CD4-positive, alpha-beta memory T cell (primary cell): ENCODE data around the gene NUP155. TPM values are rescaled to one million over a fixed set of nuclear protein-coding genes. Genes with fewer than 3 reads are reported as not detected.
A peak's percentile ranks its signal among the peaks of the same experiment; 100 is the strongest.
"Not testable (repeated sequence)": the region's sequence is repeated elsewhere in the genome, so short reads cannot be mapped to it uniquely, and the experiment has no call there.

ENCODE experiments used
- CTCF ChIA-PET: fragments of 350-600 bp; sonication (Branson Sonifier 250); formaldehyde crosslinking; loops from one replicate; lab custom pipeline; 2021; ENCODE audit warnings: inconsistent platforms; ENCODE audit not compliant: partially characterized antibody; lab: Charles Lee
- POLR2A ChIA-PET: fragments of 350-600 bp; sonication (Branson Sonifier 250); formaldehyde crosslinking; loops from one replicate; lab custom pipeline; 2021; ENCODE audit not compliant: partially characterized antibody; lab: Charles Lee
- DNase-seq, 5 donors: peaks; one replicate each; pipeline versions ENCODE4 v3.0.0 to v3.0.0-alpha.2; 2020 to 2022; ENCODE audit warnings: mixed read lengths in 1 of 5
- H3K27ac ChIP-seq: one replicate; pipeline ENCODE4 v1.7.0; 2013; ENCODE audit warnings: low read depth, low read length
- H3K27me3 ChIP-seq: 2 replicates; pipeline ENCODE4 v1.7.0; 2013; ENCODE audit warnings: mild to moderate bottlenecking, low read length, moderate library complexity; ENCODE audit not compliant: insufficient read depth
- H3K36me3 ChIP-seq: 2 replicates; pipeline ENCODE4 v1.7.0; 2013; ENCODE audit warnings: mild to moderate bottlenecking, low read length, moderate library complexity; ENCODE audit not compliant: insufficient read depth
- H3K4me1 ChIP-seq: 2 replicates; pipeline ENCODE4 v1.7.0; 2013; ENCODE audit warnings: mild to moderate bottlenecking, low read length, moderate library complexity; ENCODE audit not compliant: insufficient read depth
- H3K4me3 ChIP-seq, 2 donors: one replicate each; pipeline ENCODE4 v1.7.0; 2013; ENCODE audit warnings: low read length in 2 of 2, mild to moderate bottlenecking in 1 of 2
- H3K9me3 ChIP-seq, 2 donors: one replicate each; pipeline ENCODE4 v1.7.0; 2013; ENCODE audit warnings: low read length in 2 of 2, control low read depth in 1 of 2; ENCODE audit not compliant: control insufficient read depth in 1 of 2
- H3K27ac Mint-ChIP-seq, 7 donors: one replicate each; pipeline ENCODE4 v1.8.0; 2020 to 2021; ENCODE audit warnings: mixed read lengths in 7 of 7, mild to moderate bottlenecking in 6 of 7, inconsistent platforms in 3 of 7, moderate library complexity in 3 of 7
- H3K27me3 Mint-ChIP-seq, 2 donors: one replicate each; pipeline ENCODE4 v1.8.0; 2020 to 2021; ENCODE audit warnings: mixed read lengths in 2 of 2
- H3K36me3 Mint-ChIP-seq, 2 donors: one replicate each; pipeline ENCODE4 v1.8.0; 2020 to 2021; ENCODE audit warnings: mixed read lengths in 2 of 2, inconsistent platforms in 1 of 2, mild to moderate bottlenecking in 1 of 2
- H3K4me1 Mint-ChIP-seq, 4 donors: one replicate each; pipeline ENCODE4 v1.8.0; 2020 to 2021; ENCODE audit warnings: mixed read lengths in 4 of 4, mild to moderate bottlenecking in 1 of 4
- H3K4me3 Mint-ChIP-seq, 8 donors: one replicate each; pipeline ENCODE4 v1.8.0; 2020 to 2021; ENCODE audit warnings: mixed read lengths in 8 of 8, mild to moderate bottlenecking in 7 of 8, moderate library complexity in 6 of 8, inconsistent platforms in 3 of 8
- H3K9me3 Mint-ChIP-seq, 8 donors: one replicate each; pipeline ENCODE4 v1.8.0; 2020 to 2021; ENCODE audit warnings: mixed read lengths in 8 of 8, mild to moderate bottlenecking in 5 of 8, inconsistent platforms in 3 of 8, moderate library complexity in 1 of 8
- intact Hi-C: fragments of 100-400 bp; cut with micrococcal nuclease; formaldehyde crosslinking; loops from one replicate; pipeline ENCODE4 v1.15.1; 2023
- polyA plus RNA-seq, 2 donors: library from polyadenylated mRNA; unstranded; fragments of 300-500 nt; fragmentation: Illumina TruSeq; gene quantifications; one replicate each; pipeline ENCODE4 v1.2.3, GENCODE V29; 2021
- total RNA-seq, 2 experiments: library from RNA; stranded (reverse); gene quantifications; one replicate each; pipeline ENCODE4 v1.2.3, GENCODE V29; 2021

Gene NUP155
- total and polyA plus RNA-seq, 4 experiments from 2014 or later: 10.7 to 30.8 (median 28.7) TPM

DNA sequence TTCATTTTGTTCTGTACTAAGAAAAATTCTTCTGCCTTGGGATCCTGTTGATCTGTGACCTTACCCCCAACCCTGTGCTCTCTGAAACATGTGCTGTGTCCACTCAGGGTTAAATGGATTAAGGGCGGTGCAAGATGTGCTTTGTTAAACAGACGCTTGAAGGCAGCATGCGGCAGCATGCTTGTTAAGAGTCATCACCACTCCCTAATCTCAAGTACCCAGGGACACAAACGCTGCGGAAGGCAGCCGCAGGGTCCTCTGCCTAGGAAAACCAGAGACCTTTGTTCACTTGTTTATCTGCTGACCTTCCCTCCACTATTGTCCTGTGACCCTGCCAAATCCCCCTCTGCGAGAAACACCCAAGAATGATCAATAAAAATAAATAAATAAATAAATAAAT, 74.6 kb downstream of the NUP155 start:
- H3K27me3 ChIP-seq, H3K4me3 ChIP-seq, intact Hi-C loops, H3K27ac Mint-ChIP-seq, H3K4me3 Mint-ChIP-seq, H3K9me3 Mint-ChIP-seq, POLR2A ChIA-PET, H3K4me1 ChIP-seq, H3K9me3 ChIP-seq, DNase-seq, CTCF ChIA-PET, H3K4me1 Mint-ChIP-seq, H3K27me3 Mint-ChIP-seq, H3K27ac ChIP-seq: not testable (repeated sequence)
- peaks cover 47% of the 10 kb centered on the region in 2 donors for H3K36me3 Mint-ChIP-seq
- peaks cover 42% of the 10 kb centered on the region for H3K36me3 ChIP-seq

DNA sequence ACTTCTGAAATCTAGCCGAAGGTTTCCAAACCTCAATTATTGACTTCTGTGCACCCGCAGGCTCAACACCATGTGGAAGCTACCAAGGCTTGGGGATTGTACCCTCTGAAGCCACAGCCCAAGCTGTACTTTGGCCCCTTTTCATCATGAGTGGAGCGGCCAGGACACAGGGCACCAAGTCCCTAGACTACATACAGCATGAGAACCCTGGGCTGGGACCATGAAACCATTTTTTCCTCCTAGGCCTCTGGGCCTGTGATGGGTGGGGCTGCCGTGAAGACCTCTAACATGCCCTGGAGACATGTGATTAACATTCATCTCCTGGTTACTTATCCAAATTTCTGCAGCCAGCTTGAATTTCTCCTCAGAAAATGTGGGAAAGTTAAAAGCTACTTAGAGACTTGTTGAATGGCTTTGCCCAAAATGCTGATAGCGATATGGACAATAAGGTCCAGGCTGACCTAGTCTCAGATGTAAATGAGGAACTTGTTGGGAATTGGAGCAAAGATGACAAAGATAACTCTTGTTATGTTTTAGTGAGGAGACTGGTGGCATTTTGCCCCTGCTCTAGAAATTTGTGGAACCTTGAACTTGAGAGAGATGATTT, 87.6 kb downstream of the NUP155 start:
- Histone ChIP-seq H3K36me3 (no peaks in the 10 kb centered on the region), H3K4me1 (no peaks in the 10 kb centered on the region), H3K27me3 (no peaks in the 10 kb centered on the region), H3K27ac (no peak overlapping the region), H3K9me3 (no peaks in the 10 kb centered on the region), H3K4me3 (no peak overlapping the region)
- intact Hi-C loops: no loop called here
- ChIA-PET POLR2A (no interaction called here), CTCF (no interaction called here)
- H3K4me3 Mint-ChIP-seq: no peak overlapping the region
- H3K27ac Mint-ChIP-seq: peak overlapping the region in 1 of 7 donors; percentile 35
- peaks cover 4 to 13% of the 10 kb centered on the region in 2 donors for H3K36me3 Mint-ChIP-seq
- H3K9me3 Mint-ChIP-seq: peaks cover 12 to 48% (median 34%) of the 10 kb centered on the region in 8 donors
- DNase-seq: no peak
- peaks cover 0 to 2% (median 0%) of the 10 kb centered on the region in 4 donors for H3K4me1 Mint-ChIP-seq
- no peaks in the 10 kb centered on the region for H3K27me3 Mint-ChIP-seq

GRCh38 chr5:37275511-37275910, 95.4 kb downstream of the NUP155 start:
- peaks cover under 1 to 3% of the 10 kb centered on the region in 2 donors for H3K36me3 Mint-ChIP-seq
- POLR2A ChIA-PET: no interaction called here

GRCh38 chr5:37272511-37272910, 98.4 kb downstream of the NUP155 start:
- CTCF ChIA-PET: no interaction called here

More at GRCh38 chr5:37275511-37275910, 95.4 kb downstream of the NUP155 start:
- Mint-ChIP-seq H3K9me3 (peaks cover 1 to 23% (median 12%) of the 10 kb centered on the region in 8 donors), H3K4me3 (no peak overlapping the region), H3K27me3 (no peaks in the 10 kb centered on the region), H3K4me1 (no peaks in the 10 kb centered on the region), H3K27ac (no peak overlapping the region)
- DNase-seq: no peak
- H3K36me3 ChIP-seq: no peaks in the 10 kb centered on the region
- H3K27me3 ChIP-seq: no peaks in the 10 kb centered on the region
- no peak overlapping the region for H3K4me3 ChIP-seq
- intact Hi-C loops: no loop called here
- H3K27ac ChIP-seq: no peak overlapping the region
- CTCF ChIA-PET: no interaction called here
- H3K9me3 ChIP-seq: no peaks in the 10 kb centered on the region
- no peaks in the 10 kb centered on the region for H3K4me1 ChIP-seq

DNA sequence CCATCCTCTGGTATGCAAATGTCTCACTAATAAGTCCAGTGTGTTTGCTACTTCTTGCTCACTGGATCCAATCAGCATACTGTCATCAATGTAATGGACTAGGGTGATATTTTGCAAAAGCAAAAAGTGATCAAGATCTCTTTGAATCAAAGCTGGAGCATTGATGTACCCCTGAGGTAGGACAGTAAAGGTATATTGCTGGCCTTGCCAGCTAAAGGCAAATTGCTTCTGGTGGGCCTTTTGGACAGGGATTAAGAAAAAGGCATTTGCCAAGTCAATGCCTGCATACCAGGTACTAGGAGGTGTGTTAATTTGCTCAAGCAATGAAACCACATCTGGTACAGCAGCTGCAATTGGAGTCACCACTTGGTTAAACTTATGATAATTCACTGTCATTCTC, 102.8 kb downstream of the NUP155 start:
- H3K36me3 ChIP-seq, H3K36me3 Mint-ChIP-seq, DNase-seq, H3K4me3 ChIP-seq, H3K27ac Mint-ChIP-seq, H3K27me3 Mint-ChIP-seq, H3K4me3 Mint-ChIP-seq, H3K27ac ChIP-seq, CTCF ChIA-PET, H3K9me3 ChIP-seq, H3K4me1 Mint-ChIP-seq, POLR2A ChIA-PET, H3K4me1 ChIP-seq, H3K27me3 ChIP-seq, intact Hi-C loops: not testable (repeated sequence)
- peaks cover 0 to 25% (median 8%) of the 10 kb centered on the region in 8 donors for H3K9me3 Mint-ChIP-seq

More at GRCh38 chr5:37272511-37272910, 98.4 kb downstream of the NUP155 start:
- peaks cover 0 to 25% (median 8%) of the 10 kb centered on the region in 8 donors for H3K9me3 Mint-ChIP-seq
- Histone ChIP-seq H3K27me3 (no peaks in the 10 kb centered on the region), H3K36me3 (no peaks in the 10 kb centered on the region), H3K4me3 (no peak overlapping the region), H3K9me3 (no peaks in the 10 kb centered on the region), H3K27ac (no peak overlapping the region), H3K4me1 (no peaks in the 10 kb centered on the region)
- peaks cover 0 to 6% of the 10 kb centered on the region in 2 donors for H3K36me3 Mint-ChIP-seq
- no peaks in the 10 kb centered on the region for H3K27me3 Mint-ChIP-seq
- POLR2A ChIA-PET: no interaction called here
- H3K27ac Mint-ChIP-seq: no peak overlapping the region
- H3K4me3 Mint-ChIP-seq: no peak overlapping the region
- DNase-seq: no peak
- intact Hi-C loops: no loop called here
- H3K4me1 Mint-ChIP-seq: no peaks in the 10 kb centered on the region

DNA sequence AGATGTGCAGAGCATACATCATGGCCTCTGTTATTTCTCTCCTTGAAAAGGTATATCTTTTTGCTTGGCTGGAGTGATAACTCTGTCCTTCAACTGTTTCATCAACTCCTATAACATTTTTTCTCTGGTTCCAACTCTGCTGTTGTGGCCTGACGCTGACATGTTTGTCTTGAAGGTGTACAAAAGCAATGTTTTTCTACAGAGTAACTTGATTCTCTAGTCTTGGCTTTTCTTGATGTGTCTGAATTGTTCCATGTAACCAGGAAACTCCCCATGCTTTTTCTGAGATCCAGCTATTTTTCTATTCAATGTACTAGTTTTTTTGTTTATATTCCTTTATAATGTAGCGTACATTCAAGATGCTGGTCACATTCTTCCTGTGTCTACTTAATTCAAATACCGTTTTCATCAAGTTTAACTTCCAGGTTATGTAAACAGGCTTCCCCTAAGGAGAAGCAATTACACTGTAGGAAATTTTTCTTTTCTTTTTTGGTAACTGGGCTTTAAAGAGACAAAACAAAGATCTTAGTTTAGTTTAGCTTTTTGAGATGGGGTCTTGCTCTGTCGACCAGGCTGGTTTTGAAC, 115.0 kb downstream of the NUP155 start:
- CTCF ChIA-PET: no interaction called here
- Mint-ChIP-seq H3K4me3 (no peak overlapping the region), H3K27ac (no peak overlapping the region), H3K9me3 (peaks cover 0 to 12% (median 7%) of the 10 kb centered on the region in 8 donors), H3K27me3 (no peaks in the 10 kb centered on the region), H3K36me3 (no peaks in the 10 kb centered on the region), H3K4me1 (peaks cover 0 to 1% (median 0%) of the 10 kb centered on the region in 4 donors)
- Histone ChIP-seq H3K4me1 (no peaks in the 10 kb centered on the region), H3K27ac (no peak overlapping the region), H3K27me3 (no peaks in the 10 kb centered on the region), H3K4me3 (no peak overlapping the region), H3K9me3 (no peaks in the 10 kb centered on the region), H3K36me3 (no peaks in the 10 kb centered on the region)
- intact Hi-C loops: no loop called here
- DNase-seq: no peak
- POLR2A ChIA-PET: no interaction called here

GRCh38 chr5:37254581-37254980, 116.3 kb downstream of the NUP155 start:
- Histone ChIP-seq H3K36me3 (no peaks in the 10 kb centered on the region), H3K4me1 (no peaks in the 10 kb centered on the region), H3K4me3 (no peak overlapping the region), H3K27ac (no peak overlapping the region), H3K9me3 (no peaks in the 10 kb centered on the region), H3K27me3 (no peaks in the 10 kb centered on the region)
- DNase-seq: no peak
- intact Hi-C loops: no loop called here
- Mint-ChIP-seq H3K27ac (no peak overlapping the region), H3K4me3 (no peak overlapping the region), H3K9me3 (peaks cover 0 to 8% (median 4%) of the 10 kb centered on the region in 8 donors), H3K36me3 (peaks cover 0 to 1% of the 10 kb centered on the region in 2 donors), H3K4me1 (peaks cover 0 to 5% (median 4%) of the 10 kb centered on the region in 4 donors), H3K27me3 (no peaks in the 10 kb centered on the region)
- POLR2A ChIA-PET: no interaction called here
- CTCF ChIA-PET: no interaction called here
